Hepatocyte (in vitro differentiated cells): ENCODE data around the gene COL4A3.

ENCODE experiments used
- CTCF ChIP-seq: fragments of 200-600 bp; sonication (generic); IDR thresholded peaks from 2 replicates; pipeline ENCODE4 v1.5.1; 2016; ENCODE audit warnings: antibody characterized with exemption, mild to moderate bottlenecking; ENCODE audit not compliant: poor library complexity
- EZH2 ChIP-seq: fragments of 200-600 bp; sonication (generic); IDR thresholded peaks from 2 replicates; pipeline ENCODE4 v1.6.1; 2016; ENCODE audit warnings: antibody characterized with exemption, mild to moderate bottlenecking, borderline replicate concordance

- TF ChIP-seq CTCF (no peak), EZH2 (no peak)
Observed at GRCh38 chr2:227308784-227309183, 144.4 kb downstream of the COL4A3 start.
